B cell (primary cell): Measurements from ENCODE around the gene ZNF44.

ENCODE experiments used
- EZH2 ChIP-seq: IDR thresholded peaks from 2 replicates; pipeline ENCODE4 v1.6.1; 2012; ENCODE audit warnings: borderline replicate concordance, low read depth, mild to moderate bottlenecking, moderate library complexity, low read length; ENCODE audit not compliant: insufficient read depth, poor library complexity, severe bottlenecking
- TF ChIP-seq, protein P1 (sequence below): fragments of 200-600 bp; IDR thresholded peaks from one replicate; pipeline ENCODE4 v1.8.0; 2022; ENCODE audit warnings: antibody characterized with exemption, mild to moderate bottlenecking

DNA sequence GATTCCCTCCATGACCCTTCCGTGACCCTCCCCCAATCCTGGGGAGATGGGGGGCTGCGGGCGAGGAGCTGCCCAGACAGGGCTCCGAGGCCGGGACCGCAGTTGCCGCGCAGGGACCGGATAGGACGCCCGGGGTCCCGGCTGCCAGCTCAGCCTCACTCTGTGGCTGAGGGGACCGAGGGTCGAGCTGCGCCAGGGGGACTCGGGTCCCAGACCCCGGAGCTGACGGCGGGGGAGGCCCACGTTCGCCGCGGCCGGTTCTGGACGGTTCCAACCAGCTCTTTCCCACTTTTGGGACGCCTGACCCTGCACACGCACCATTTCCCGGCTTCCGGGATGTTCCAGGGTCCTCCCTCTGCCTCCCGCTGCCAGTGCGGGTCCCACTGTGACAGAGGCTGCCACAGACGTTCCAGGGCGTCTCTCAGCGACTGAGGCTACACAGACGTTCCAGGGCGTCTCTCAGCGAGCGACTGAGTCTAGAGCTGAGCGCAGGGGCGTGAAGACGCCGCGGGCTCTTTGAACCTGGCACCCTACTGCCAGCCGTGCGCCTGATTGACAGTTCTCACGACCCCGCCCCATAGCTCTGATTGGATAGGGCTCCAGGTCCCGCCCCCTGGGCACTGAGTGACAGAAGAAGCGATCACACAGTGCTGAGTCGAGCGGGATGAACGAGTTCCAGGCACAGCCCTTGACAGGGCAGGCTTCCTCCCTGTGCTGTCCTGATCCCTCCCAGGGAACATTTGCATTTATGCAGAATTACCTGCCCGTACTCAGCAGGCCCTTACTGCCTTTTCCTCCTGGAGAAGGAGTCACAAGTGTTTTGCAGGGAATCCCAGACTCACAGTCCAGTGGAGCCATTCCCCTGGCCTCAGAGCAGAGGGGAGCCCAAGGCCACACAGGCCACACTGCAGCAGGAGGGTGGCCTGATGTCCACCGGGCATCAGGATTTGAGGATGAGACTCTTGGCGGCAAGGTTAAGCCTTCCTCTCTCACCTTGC is 38.8 kb upstream of the ZNF44 start, which contains the start of gene ZNF563:
- TF ChIP-seq, protein P1, sequence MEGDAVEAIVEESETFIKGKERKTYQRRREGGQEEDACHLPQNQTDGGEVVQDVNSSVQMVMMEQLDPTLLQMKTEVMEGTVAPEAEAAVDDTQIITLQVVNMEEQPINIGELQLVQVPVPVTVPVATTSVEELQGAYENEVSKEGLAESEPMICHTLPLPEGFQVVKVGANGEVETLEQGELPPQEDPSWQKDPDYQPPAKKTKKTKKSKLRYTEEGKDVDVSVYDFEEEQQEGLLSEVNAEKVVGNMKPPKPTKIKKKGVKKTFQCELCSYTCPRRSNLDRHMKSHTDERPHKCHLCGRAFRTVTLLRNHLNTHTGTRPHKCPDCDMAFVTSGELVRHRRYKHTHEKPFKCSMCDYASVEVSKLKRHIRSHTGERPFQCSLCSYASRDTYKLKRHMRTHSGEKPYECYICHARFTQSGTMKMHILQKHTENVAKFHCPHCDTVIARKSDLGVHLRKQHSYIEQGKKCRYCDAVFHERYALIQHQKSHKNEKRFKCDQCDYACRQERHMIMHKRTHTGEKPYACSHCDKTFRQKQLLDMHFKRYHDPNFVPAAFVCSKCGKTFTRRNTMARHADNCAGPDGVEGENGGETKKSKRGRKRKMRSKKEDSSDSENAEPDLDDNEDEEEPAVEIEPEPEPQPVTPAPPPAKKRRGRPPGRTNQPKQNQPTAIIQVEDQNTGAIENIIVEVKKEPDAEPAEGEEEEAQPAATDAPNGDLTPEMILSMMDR = no peak
- TF ChIP-seq EZH2 = no peak
